HUES48 (cell line): ENCODE measurements around the gene SLC27A2.

Experiments used
- H3K27ac ChIP-seq: one replicate; pipeline ENCODE4 v1.7.0; 2013; ENCODE audit warnings: low read depth, low read length, inconsistent platforms
- H3K27me3 ChIP-seq: 2 replicates; pipeline ENCODE4 v1.6.1; 2013; ENCODE audit warnings: mild to moderate bottlenecking, low read length; ENCODE audit not compliant: control insufficient read depth, insufficient read depth
- H3K36me3 ChIP-seq: 2 replicates; pipeline ENCODE4 v1.6.1; 2013; ENCODE audit warnings: low read length; ENCODE audit not compliant: control insufficient read depth, insufficient read depth
- H3K4me1 ChIP-seq: 2 replicates; pipeline ENCODE4 v1.6.1; 2013; ENCODE audit warnings: mild to moderate bottlenecking, low read length; ENCODE audit not compliant: control insufficient read depth, insufficient read depth
- H3K4me3 ChIP-seq: 2 replicates; pipeline ENCODE4 v1.5.1; 2013; ENCODE audit warnings: mild to moderate bottlenecking, low read depth, low read length
- H3K9ac ChIP-seq: 2 replicates; pipeline ENCODE4 v1.6.1; 2013; ENCODE audit warnings: mild to moderate bottlenecking, low read depth, low read length, moderate library complexity
- H3K9me3 ChIP-seq: 2 replicates; pipeline ENCODE4 v1.6.1; 2013; ENCODE audit warnings: low read length; ENCODE audit not compliant: control insufficient read depth, insufficient read depth

SLC27A2 gene

GRCh38 chr15:50277370-50277769 is 95.4 kb downstream of the SLC27A2 start:
- Histone ChIP-seq H3K27me3 (no peaks in the 10 kb centered on the region), H3K27ac (no peak overlapping the region), H3K4me1 (no peaks in the 10 kb centered on the region), H3K36me3 (peaks cover 6% of the 10 kb centered on the region), H3K9ac (no peak overlapping the region), H3K9me3 (no peaks in the 10 kb centered on the region), H3K4me3 (no peak overlapping the region)

DNA sequence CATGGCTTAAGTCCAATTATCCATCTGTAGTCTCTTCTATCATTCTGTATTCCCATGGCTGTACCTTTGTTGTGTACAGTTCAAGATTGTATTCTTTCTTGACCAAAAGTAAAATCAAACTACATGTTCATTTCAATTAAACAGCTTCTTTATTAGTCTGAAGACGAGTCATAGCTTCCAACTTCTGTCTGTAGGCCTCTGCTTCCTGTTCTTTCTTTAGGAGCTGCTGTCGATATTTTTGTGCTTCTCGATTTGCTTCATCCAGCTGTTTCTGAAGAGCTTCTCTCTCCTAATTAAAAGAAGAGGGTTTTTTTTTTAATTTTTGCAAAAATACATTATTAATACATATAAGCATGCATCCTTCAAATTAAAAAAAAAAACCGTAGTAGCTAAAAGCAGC is 96.5 kb downstream of the SLC27A2 start:
- H3K4me3 ChIP-seq, result no peak overlapping the region
- H3K27ac ChIP-seq, result no peak overlapping the region
- no peaks in the 10 kb centered on the region for H3K9me3 ChIP-seq
- no peaks in the 10 kb centered on the region for H3K4me1 ChIP-seq
- H3K9ac ChIP-seq, result no peak overlapping the region
- no peaks in the 10 kb centered on the region for H3K27me3 ChIP-seq
- H3K36me3 ChIP-seq, result peaks cover 6% of the 10 kb centered on the region

DNA sequence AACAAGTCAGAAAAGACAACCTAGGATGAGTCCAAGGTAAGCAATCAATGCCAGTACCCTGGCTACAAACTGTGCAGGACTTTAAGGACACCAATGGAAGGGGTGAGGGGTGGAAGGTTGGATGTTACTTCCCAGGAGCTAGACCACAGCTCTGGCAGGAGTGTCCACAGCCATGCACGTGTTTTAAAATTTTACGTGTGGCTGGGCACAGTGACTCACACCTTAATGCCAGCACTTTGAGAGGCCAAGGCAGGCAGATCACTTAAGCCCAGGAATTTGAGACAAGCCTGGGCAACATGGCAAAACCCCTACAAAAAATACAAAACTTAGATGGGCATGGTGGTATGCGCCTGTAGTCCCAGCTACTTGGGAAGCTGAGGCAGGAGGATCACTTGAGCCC is 98.3 kb downstream of the SLC27A2 start:
- no peaks in the 10 kb centered on the region for H3K9me3 ChIP-seq
- no peak overlapping the region for H3K27ac ChIP-seq
- H3K4me1 ChIP-seq, result no peaks in the 10 kb centered on the region
- H3K4me3 ChIP-seq, result no peak overlapping the region
- no peaks in the 10 kb centered on the region for H3K27me3 ChIP-seq
- no peak overlapping the region for H3K9ac ChIP-seq
- peaks cover 17% of the 10 kb centered on the region for H3K36me3 ChIP-seq

DNA sequence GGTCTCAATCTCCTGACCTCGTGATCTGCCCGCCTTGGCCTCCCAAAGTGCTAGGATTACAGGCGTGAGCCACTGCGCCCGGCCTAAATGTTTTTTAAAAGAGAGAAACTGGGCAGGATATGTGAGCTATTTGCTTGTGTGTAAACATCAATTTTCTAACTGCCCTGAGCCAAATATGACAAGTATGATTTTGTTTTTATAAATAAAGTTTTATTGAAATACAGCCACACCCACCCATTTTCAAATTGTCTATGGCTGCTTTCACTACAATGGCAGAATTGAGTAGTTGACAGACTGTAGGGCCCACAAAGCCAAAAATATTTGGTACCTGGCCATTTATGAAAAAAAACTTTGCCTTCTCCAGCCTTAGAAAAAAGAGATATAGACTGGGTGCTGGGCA is 99.4 kb downstream of the SLC27A2 start:
- H3K27me3 ChIP-seq, result no peaks in the 10 kb centered on the region
- H3K4me1 ChIP-seq, result no peaks in the 10 kb centered on the region
- H3K27ac ChIP-seq, result no peak overlapping the region
- no peaks in the 10 kb centered on the region for H3K9me3 ChIP-seq
- H3K4me3 ChIP-seq, result no peak overlapping the region
- H3K36me3 ChIP-seq, result peaks cover 26% of the 10 kb centered on the region
- no peak overlapping the region for H3K9ac ChIP-seq
